ENCODE results near the gene MEIOB.
"Not testable (repeated sequence)": the region's sequence is repeated elsewhere in the genome, so short reads cannot be mapped to it uniquely, and the experiment has no call there.

The MEIOB gene

DNA sequence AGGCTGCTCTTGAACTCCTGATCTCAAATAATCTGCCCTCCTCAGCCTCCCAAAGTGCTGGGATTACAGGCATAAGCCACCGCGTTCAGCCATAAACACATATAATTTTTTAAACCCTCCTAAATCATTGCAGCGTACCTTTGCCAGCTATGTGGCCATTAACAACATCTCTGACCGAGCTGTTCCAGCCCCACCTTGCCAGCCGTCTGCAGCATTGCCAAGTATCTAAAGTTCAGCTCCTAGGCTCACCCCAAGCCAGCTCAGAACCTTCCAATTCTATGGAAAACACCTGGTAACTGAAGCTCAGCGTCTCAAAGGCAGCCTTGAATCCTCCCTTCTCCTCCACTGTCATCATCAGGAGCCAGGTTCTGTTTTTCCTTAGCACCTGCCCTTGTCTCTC is 5.1 kb upstream of the MEIOB start:
- no peak for DNase-seq

DNA sequence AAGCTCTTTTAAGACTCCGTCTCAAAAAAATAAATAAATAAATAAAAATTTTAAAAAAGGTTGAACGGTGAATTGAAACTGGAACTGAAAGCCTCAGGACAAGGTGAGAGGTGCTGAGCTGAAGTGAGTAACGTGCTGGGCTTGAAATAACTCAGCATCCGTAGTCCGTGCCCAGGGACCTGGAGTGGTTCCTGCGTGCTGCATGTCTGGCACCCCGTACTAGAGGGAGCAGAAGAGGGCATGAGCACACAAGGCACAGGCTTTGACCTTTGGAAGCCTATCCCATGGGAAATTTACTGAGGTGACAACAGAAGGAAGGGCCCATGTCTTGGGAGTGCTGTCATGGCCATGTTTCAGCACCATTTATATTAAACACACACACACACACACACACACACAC is 4.5 kb upstream of the MEIOB start:
- DNase-seq = no peak

- DNase-seq = not testable (repeated sequence)
Measured at GRCh38 chr16:1876066-1876465, 4.1 kb upstream of the MEIOB start.

DNA sequence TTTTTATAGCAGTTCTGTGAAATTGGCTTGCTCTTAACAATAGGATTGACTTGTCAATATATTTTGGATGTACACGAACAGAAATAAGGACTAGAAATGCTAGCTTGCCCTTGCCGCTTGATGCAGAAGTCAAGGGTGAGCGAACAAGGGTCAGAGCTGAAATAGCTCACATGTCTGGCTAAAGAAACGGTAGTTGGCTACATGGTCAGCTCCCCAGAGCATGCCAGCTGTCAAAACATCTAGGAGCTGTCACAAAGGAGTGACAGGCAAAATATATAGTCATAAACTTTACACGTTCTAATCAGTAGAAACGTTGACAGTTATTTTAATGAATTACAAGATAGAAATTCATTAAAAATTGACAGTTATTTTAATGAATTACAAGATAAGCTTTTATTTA is 2.9 kb upstream of the MEIOB start:
- no peak for DNase-seq

- DNase-seq = no peak
Measured at GRCh38 chr16:1870365-1871082, 1.4 kb downstream of the MEIOB start.

- no peak for DNase-seq
Measured at GRCh38 chr16:1865902-1866690, 5.9 kb downstream of the MEIOB start.

- DNase-seq = no peak
Measured at GRCh38 chr16:1863681-1864460, 8.1 kb downstream of the MEIOB start.

- no peak for DNase-seq
Measured at GRCh38 chr16:1862394-1862793, 9.6 kb downstream of the MEIOB start.

- no peak for DNase-seq
Measured at GRCh38 chr16:1861730-1862129, 10.2 kb downstream of the MEIOB start.

DNA sequence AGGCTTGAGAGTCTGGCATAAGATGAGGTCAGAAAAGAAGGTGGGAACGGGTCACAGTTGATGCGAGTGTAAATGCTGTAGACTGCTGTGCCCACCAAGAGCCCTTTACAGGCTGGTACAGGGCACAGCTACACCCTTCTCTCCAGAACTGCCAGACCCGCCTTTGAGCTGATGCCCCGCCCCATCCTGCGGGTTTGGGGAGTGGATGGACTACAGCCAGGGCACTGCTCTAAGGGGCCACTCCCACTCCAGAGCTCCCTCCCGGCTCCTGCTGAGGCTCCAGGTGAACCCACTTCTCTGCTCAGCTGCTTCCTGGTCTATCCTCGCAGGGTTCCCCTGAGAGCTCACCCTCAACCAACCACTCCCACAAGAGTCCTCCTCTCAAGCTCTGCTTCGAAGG is 12.3 kb downstream of the MEIOB start:
- no peak for DNase-seq

DNA sequence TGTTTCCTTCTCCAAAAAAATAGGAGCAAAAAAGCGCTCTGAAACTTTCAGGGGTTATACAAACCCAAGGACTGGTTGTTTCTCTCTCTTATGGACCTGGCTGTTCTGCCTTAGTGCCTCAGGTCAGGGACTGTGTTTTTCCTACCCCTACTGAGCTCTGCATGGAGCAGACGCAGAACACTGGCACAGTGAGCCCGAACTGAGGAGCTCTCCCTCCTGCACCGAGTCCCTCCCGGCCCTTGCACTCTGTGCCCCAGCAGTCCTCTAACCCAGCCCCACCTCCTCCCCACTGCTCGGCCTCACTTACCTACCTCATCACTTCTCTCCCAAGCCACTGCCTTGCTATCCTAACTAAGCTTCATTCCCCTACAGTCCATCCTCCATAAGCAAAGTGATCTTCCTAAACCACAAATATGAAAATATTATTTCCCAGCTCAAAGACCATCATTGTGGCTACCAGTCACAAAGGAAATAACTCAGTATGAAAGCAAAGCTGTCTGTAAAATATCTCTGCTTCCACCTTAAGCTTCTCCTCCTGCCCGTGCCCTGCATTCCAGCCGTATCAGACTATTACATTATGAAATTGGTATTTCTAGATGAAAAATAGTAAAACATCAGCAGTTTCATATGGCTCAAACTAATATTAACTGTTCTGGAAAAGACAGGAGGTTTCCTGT is 13.6 kb downstream of the MEIOB start:
- no peak for DNase-seq

DNA sequence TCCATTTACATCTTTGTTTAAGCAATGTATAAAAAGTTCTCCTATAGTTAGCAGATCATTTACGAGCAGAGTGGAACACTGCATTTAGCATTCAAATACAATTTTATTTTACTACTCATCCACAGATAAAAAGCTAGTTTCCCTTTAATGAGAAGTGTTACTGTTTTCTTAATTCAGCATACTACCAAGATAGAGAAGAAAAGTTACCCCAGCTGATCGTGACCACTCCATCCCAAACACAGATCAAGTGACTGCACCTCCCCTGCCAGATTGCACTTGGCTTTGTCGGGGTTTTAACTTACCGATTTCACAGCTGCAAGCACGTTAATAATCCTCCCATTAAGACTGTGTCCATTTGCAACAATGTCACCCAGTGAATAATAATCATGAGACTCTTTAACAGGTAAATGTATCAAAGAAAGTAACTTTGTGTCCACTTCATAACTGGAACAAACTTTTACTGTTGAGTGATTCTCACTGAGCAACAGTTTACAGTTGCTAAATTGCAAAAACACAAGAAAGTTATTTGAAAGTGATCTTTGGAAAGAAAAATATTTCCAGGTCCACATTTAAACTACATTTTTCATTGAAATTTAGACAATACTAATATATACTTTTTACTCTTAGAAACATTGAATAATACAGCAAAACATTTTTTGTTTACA is 14.4 kb downstream of the MEIOB start:
- no peak for DNase-seq

- DNase-seq = no peak
Measured at GRCh38 chr16:1851793-1852192, 20.2 kb downstream of the MEIOB start.

- no peak for DNase-seq
Measured at GRCh38 chr16:1850981-1851380, 21.0 kb downstream of the MEIOB start.

- no peak for DNase-seq
Measured at GRCh38 chr16:1846416-1846815, 25.5 kb downstream of the MEIOB start.

GRCh38 chr16:1845985-1846384 is 26.0 kb downstream of the MEIOB start:
- DNase-seq = no peak

DNA sequence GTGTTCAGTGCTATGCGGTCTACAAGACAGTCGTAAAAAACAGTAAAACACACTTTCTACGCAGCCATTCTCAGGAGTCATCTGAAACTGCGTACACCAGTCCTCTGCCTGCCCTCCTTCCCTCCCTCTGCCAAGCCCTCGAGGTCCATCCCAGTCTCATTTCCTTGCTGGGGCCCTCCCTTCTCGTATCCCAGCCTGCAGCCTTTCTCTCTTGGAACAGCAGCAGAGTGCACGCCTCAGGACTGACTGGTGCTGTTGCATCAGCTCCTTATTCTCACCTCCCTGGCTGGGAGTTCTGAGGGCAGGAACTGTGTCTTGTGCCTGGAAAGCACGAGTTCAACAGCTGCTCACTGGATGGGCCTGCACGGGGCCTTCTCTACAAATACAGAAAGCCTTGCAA is 32.4 kb downstream of the MEIOB start:
- DNase-seq = no peak

- DNase-seq = no peak
Measured at GRCh38 chr16:1834096-1834495, 37.9 kb downstream of the MEIOB start.

DNA sequence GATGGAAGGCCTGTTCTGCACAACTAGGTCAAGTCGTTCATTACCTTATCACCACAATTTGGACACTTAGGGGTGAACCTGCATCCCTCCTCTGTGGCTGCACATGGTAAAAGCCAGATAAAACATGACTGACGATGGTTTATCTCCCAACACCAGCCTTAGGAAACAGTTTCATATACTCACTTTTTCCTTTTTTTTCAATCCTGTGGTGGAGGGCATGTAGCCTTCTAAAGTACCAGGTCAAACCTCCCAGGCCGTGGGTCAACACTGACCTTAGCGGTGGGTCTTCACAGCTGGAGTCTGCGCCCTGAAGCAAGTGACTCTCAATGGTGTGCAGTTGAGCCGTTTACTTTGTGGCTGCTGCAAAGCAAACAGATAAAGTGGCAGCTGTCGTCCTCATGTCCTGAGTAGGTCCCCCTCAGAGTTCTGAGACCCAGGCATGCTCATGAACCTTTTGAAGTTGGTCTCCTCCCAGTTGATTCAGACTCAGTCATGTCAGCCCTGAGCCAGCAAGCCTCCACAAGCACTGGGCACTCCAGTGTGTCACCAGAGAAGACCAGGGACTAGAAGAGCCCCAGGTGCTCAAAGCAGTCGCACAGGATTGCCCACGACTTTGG is 39.0 kb downstream of the MEIOB start:
- DNase-seq = no peak

GRCh38 chr16:1831186-1832075 is 40.5 kb downstream of the MEIOB start:
- no peak for DNase-seq

- no peak for DNase-seq
Measured at GRCh38 chr16:1830213-1830612, 41.8 kb downstream of the MEIOB start.
